Osteoblast (primary cell): ENCODE data around the gene TTLL12. TPM values are rescaled to one million over a fixed set of nuclear protein-coding genes. Genes with fewer than 3 reads are reported as not detected.

Experiments
- DNase-seq: peaks from one replicate; pipeline ENCODE4 v3.0.0; 2011; ENCODE audit warnings: low spot score, mixed read lengths; ENCODE audit not compliant: insufficient read length; ENCODE audit errors: missing footprints
- H2AFZ ChIP-seq: 2 replicates; pipeline ENCODE4 v1.6.0; 2011; ENCODE audit warnings: mild to moderate bottlenecking, low read length
- H3K27ac ChIP-seq: 2 replicates; pipeline ENCODE4 v1.5.1; 2011; ENCODE audit warnings: mild to moderate bottlenecking, low read depth, low read length, moderate library complexity
- H3K27me3 ChIP-seq: 2 replicates; pipeline ENCODE4 v1.6.0; 2012; ENCODE audit warnings: mild to moderate bottlenecking, control low read depth, inconsistent platforms, low read length, moderate library complexity; ENCODE audit not compliant: insufficient read depth
- H3K36me3 ChIP-seq: 2 replicates; pipeline ENCODE4 v1.5.1; 2011; ENCODE audit warnings: mild to moderate bottlenecking, low read length, control low read depth, moderate library complexity; ENCODE audit not compliant: insufficient read depth
- H3K4me1 ChIP-seq: 2 replicates; pipeline ENCODE4 v1.5.1; 2011; ENCODE audit warnings: mild to moderate bottlenecking, low read length, control low read depth, moderate library complexity; ENCODE audit not compliant: insufficient read depth
- H3K4me2 ChIP-seq: 2 replicates; pipeline ENCODE4 v1.6.0; 2011; ENCODE audit warnings: mild to moderate bottlenecking, low read length; ENCODE audit not compliant: insufficient read depth
- H3K4me3 ChIP-seq: fragments of 200-600 bp; sonication (generic); 3 replicates; pipeline ENCODE4 v1.5.1; 2012; ENCODE audit warnings: mild to moderate bottlenecking, low read length, inconsistent platforms; ENCODE audit not compliant: insufficient read depth
- H3K79me2 ChIP-seq: 2 replicates; pipeline ENCODE4 v1.6.0; 2012; ENCODE audit warnings: mild to moderate bottlenecking, low read length, control low read depth, inconsistent platforms; ENCODE audit not compliant: insufficient read depth
- H3K9me3 ChIP-seq: 2 replicates; pipeline ENCODE4 v1.5.1; 2011; ENCODE audit warnings: low read depth, low read length, control low read depth
- H4K20me1 ChIP-seq: 2 replicates; pipeline ENCODE4 v1.6.0; 2012; ENCODE audit warnings: mild to moderate bottlenecking, low read length, control low read depth; ENCODE audit not compliant: insufficient read depth
- CTCF ChIP-seq: IDR thresholded peaks from 2 replicates; pipeline ENCODE4 v1.5.1; 2011; ENCODE audit warnings: mild to moderate bottlenecking, low read depth, low read length, moderate library complexity; ENCODE audit errors: extremely low read depth
- total RNA-seq: library from RNA; depleted of rRNA; stranded (reverse); fragments of >200 nt; gene quantifications from 2 replicates; pipeline ENCODE4 v1.2.3, GENCODE V29; 2012

Gene TTLL12
- total RNA-seq, 1 donor: 29.0 TPM

GRCh38 chr22:43230571-43230970 lies 43.6 kb upstream of the TTLL12 start:
- H3K27ac ChIP-seq: no peak overlapping the region
- no peaks in the 10 kb centered on the region for H4K20me1 ChIP-seq
- H3K4me1 ChIP-seq: no peaks in the 10 kb centered on the region
- DNase-seq: no peak
- no peaks in the 10 kb centered on the region for H3K9me3 ChIP-seq
- H3K4me3 ChIP-seq: no peak overlapping the region
- H3K4me2 ChIP-seq: no peak overlapping the region
- no peak for TF ChIP-seq CTCF
- no peak overlapping the region for H2AFZ ChIP-seq
- H3K36me3 ChIP-seq: no peaks in the 10 kb centered on the region
- H3K27me3 ChIP-seq: peaks cover 6% of the 10 kb centered on the region
- no peaks in the 10 kb centered on the region for H3K79me2 ChIP-seq

- Histone ChIP-seq H3K79me2 (no peaks in the 10 kb centered on the region), H3K4me1 (no peaks in the 10 kb centered on the region), H3K4me2 (no peak overlapping the region), H3K27ac (no peak overlapping the region), H4K20me1 (no peaks in the 10 kb centered on the region), H2AFZ (no peak overlapping the region), H3K9me3 (no peaks in the 10 kb centered on the region), H3K4me3 (no peak overlapping the region), H3K36me3 (no peaks in the 10 kb centered on the region), H3K27me3 (peaks cover 3% of the 10 kb centered on the region)
- no peak for TF ChIP-seq CTCF
- no peak for DNase-seq
These were observed 41.9 kb upstream of the TTLL12 start for GRCh38 chr22:43228863-43229262.

DNA sequence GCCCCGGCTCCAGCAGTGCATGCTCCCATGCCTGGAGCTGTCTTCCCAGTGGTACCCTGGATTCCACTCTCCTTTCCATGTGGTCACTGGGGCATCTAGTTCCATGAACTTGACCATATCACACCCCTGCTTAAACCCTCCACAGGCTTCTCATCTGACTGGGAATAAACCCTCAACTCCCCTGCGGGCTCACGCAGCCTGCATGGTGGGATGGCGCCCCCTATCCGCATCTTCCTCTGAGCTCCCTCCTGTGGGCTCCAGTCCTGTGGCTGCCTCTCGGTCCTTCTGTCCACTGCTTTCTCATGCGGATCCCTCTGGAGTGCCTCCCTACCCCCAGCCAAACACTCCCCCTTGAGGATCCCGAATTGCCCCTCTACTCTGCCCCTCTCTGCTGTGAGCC lies 41.4 kb upstream of the TTLL12 start:
- Histone ChIP-seq H3K4me1 (no peaks in the 10 kb centered on the region), H3K4me3 (no peak overlapping the region), H3K79me2 (no peaks in the 10 kb centered on the region), H4K20me1 (no peaks in the 10 kb centered on the region), H3K27me3 (peaks cover 3% of the 10 kb centered on the region), H3K4me2 (no peak overlapping the region), H3K27ac (no peak overlapping the region), H3K9me3 (no peaks in the 10 kb centered on the region), H3K36me3 (no peaks in the 10 kb centered on the region), H2AFZ (no peak overlapping the region)
- TF ChIP-seq CTCF: peak; percentile 38
- no peak for DNase-seq

DNA sequence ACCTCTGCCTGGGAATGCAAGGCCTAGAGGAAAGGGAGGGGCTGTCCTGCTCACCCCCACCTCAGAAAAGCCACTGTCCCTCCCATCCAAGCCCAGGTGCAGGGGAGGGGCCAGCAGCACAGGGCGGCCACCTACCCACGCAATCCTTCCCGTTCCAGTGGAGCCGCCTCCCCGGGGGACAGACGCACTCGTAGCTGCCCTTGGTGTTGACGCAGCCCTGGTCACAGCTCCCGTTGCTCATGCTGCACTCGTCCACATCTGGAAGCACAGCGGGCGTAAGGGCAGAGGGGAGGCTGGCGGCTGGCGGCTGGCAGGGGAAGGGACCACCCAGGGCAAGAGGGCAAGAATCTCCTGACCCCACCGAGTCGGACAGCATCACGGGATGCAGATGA lies 40.3 kb upstream of the TTLL12 start:
- no peak for TF ChIP-seq CTCF
- Histone ChIP-seq H3K4me2 (no peak overlapping the region), H3K27me3 (no peaks in the 10 kb centered on the region), H3K4me3 (no peak overlapping the region), H3K27ac (no peak overlapping the region), H4K20me1 (no peaks in the 10 kb centered on the region), H3K4me1 (no peaks in the 10 kb centered on the region), H3K36me3 (no peaks in the 10 kb centered on the region), H2AFZ (no peak overlapping the region), H3K9me3 (no peaks in the 10 kb centered on the region), H3K79me2 (no peaks in the 10 kb centered on the region)
- DNase-seq: no peak
